ENCODE data around the gene CFAP300. TPM values are rescaled to one million over a fixed set of nuclear protein-coding genes. Genes with fewer than 3 reads are reported as not detected.

Gene CFAP300
- total RNA-seq, 1 experiment from 2014 or later, result 1.7 TPM

GRCh38 chr11:102109896-102110760, 62.9 kb downstream of the CFAP300 start, which contains the start of gene YAP1:
Gene YAP1 (plus strand): TSS chr11:102110447. CDS start chr11:102110849, 402 bp downstream.
- H3K4ac ChIP-seq (ENCODE audit: low read depth, low read length), result peak within 1 kb of the TSS; percentile 96; the same call in 1 of the 2 replicates
- peak within 1 kb of the TSS; percentile 97 for H2BK5ac ChIP-seq (ENCODE audit: insufficient read length, low read length)
- peak within 1 kb of the TSS; percentile 100 for H3K14ac ChIP-seq (ENCODE audit: insufficient read depth, low read length)
- H3T11ph ChIP-seq (ENCODE audit: low read length), result peak within 1 kb of the TSS; percentile 78
- H4K5ac ChIP-seq (ENCODE audit: insufficient read length, low read depth, low read length), result peak within 1 kb of the TSS; percentile 97
- H4K20me1 ChIP-seq (ENCODE audit: control insufficient read depth, insufficient read depth, insufficient read length), result no peaks in the 10 kb centered on the region
- no peak within 1 kb of the TSS for H2BK20ac ChIP-seq (ENCODE audit: low read depth, low read length, poor library complexity, severe bottlenecking)
- H2BK15ac ChIP-seq (ENCODE audit: low read depth, low read length), result peak within 1 kb of the TSS; percentile 69; the same call in 1 of the 2 replicates
- H3K4me1 Mint-ChIP-seq, result peaks cover 32 to 33% of the 10 kb centered on the region in 2 experiments
- H3K27ac Mint-ChIP-seq, result peak within 1 kb of the TSS; percentile 99 to 100 (median 99)
- no peaks in the 10 kb centered on the region for H3K79me1 ChIP-seq (ENCODE audit: insufficient read depth, low read depth, low read length, poor library complexity, severe bottlenecking)
- peak within 1 kb of the TSS; percentile 91 for H3K27ac ChIP-seq (ENCODE audit: insufficient read length, low read depth, low read length)
- no peaks in the 10 kb centered on the region for H3K27me3 ChIP-seq (ENCODE audit: insufficient read depth, low read length)
- H3K4me1 ChIP-seq (ENCODE audit: insufficient read depth, low read length), result peaks cover 4% of the 10 kb centered on the region; the same call in 1 of the 2 replicates
- peak within 1 kb of the TSS; percentile 97 for H3K9ac ChIP-seq (ENCODE audit: extremely low read depth, insufficient read length, low read length)
- H3K56ac ChIP-seq (ENCODE audit: insufficient read length, low read depth, low read length), result no peak within 1 kb of the TSS
- peak within 1 kb of the TSS; percentile 91 to 95 for H3K4me3 Mint-ChIP-seq
- no peaks in the 10 kb centered on the region for H3K9me3 ChIP-seq (ENCODE audit: control insufficient read depth, low read depth, low read length)
- H3K79me2 ChIP-seq (ENCODE audit: insufficient read depth, low read length), result peaks cover 7% of the 10 kb centered on the region; the same call in 1 of the 2 replicates
- H2AK5ac ChIP-seq (ENCODE audit: insufficient read length, low read length), result no peak within 1 kb of the TSS
- no CpG with 5 or more reads among the region's 104 CpGs for WGBS (ENCODE audit: extremely low coverage, insufficient read length, low lambda C conversion rate)
- H3K18ac ChIP-seq (ENCODE audit: insufficient read length, low read depth, low read length), result peak within 1 kb of the TSS; percentile 100
- no peak for TF ChIP-seq CTCF (conservative IDR thresholded peaks at IDR 0.05)
- H3K23me2 ChIP-seq (ENCODE audit: insufficient read length, low read depth, low read length, poor library complexity, severe bottlenecking), result peaks cover 12% of the 10 kb centered on the region
- H2BK120ac ChIP-seq (ENCODE audit: low read depth, low read length, poor library complexity, severe bottlenecking), result peak within 1 kb of the TSS; percentile 91
- H3K23ac ChIP-seq (ENCODE audit: insufficient read length, low read depth, low read length), result no peak within 1 kb of the TSS
- H3K36me3 Mint-ChIP-seq (ENCODE audit: insufficient read depth in 1 of 3, low read depth in 3 of 3), result peaks cover 2 to 8% (median 7%) of the 10 kb centered on the region in 3 experiments; a peak in 6 of 7 replicates
- H3K9me3 Mint-ChIP-seq, result peaks cover 0 to 3% of the 10 kb centered on the region in 2 experiments; a peak in 1 of 5 replicates
- no peaks in the 10 kb centered on the region; the same call in none of the 2 replicates for H3K27me3 Mint-ChIP-seq (ENCODE audit: low read depth)
- H4K8ac ChIP-seq (replicated peaks; ENCODE audit: insufficient read length, low read depth, low read length), result peak within 1 kb of the TSS; percentile 91
- peak within 1 kb of the TSS; percentile 97 for H2BK12ac ChIP-seq (ENCODE audit: insufficient read length, low read depth, low read length)
- peak within 1 kb of the TSS; percentile 95 for H4K91ac ChIP-seq (ENCODE audit: insufficient read length, low read depth, low read length)
- H2AFZ ChIP-seq (ENCODE audit: low read length), result peak within 1 kb of the TSS; percentile 34
- peak within 1 kb of the TSS; percentile 85 for H3K4me2 ChIP-seq (ENCODE audit: insufficient read depth, insufficient read length, low read length)
- DNase-seq, result peak; percentile 91
